Posterior cingulate gyrus (tissue), 11 donors: Measurements from ENCODE around the gene GALNT14.

ENCODE experiments used
- DNase-seq, 10 donors: peaks; one replicate each; pipeline versions ENCODE4 v3.0.0 to v3.0.0-alpha.2; 2020 to 2021; ENCODE audit warnings: mixed read lengths in 3 of 10
- intact Hi-C: fragments of 100-400 bp; cut with DNase I; formaldehyde crosslinking; loops from one replicate; pipeline ENCODE4 v1.15.1; 2023

GALNT14 gene

GRCh38 chr2:30871980-30872789 is 266.1 kb downstream of the GALNT14 start:
- peak in 2 of 10 donors; percentile 26 to 79 for DNase-seq
- intact Hi-C loops: no loop called here

DNA sequence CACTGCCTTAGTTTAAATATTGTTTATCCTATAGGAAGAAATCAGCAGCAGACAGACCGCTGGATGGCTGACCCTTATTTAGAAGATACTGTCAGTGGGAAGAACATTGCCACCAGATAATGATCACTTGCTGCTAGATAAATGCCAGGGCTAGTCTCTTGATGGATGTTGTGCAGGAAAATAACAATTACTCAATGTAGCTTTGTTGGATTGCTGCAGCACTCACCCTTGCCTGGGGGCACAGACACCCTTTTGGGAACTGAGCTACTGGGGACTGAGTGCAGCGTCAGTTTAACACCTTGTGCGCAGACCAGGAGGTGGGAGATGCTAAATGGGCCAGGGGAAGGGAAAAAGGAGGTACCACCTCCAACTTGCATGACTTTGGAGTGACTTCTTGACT is 266.8 kb downstream of the GALNT14 start:
- no peak for DNase-seq
- intact Hi-C loops: no loop called here

DNA sequence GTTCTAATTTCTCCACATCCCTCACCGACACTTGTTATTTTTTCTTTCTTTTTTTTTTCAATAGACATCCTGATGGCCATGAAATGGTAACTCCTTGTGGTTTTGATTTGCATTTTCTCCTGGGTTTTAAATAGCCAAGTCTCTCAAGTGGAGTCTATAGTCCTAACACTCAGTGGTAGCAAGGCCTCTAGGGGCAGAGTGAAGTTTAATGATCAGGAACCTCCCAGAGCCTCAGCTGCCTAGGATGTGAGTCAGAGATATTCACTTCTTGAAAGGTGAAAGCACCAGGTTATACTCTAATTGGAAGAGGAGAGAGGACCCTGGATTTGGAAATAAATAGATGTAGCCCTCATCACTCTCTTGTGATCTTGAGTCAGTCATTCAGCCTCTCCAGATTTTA is 268.3 kb downstream of the GALNT14 start:
- intact Hi-C loops: loop anchor here (10.0 kb wide), 1 partner anchor 305 kb away; no protein-coding TSS in a partner anchor
- no peak for DNase-seq

GRCh38 chr2:30867385-30867784 is 270.9 kb downstream of the GALNT14 start:
- no peak for DNase-seq
- intact Hi-C loops: loop anchor here (10.0 kb wide), 1 partner anchor 307 kb away; no protein-coding TSS in a partner anchor

GRCh38 chr2:30866974-30867373 is 271.3 kb downstream of the GALNT14 start:
- intact Hi-C loops: loop anchor here (10.0 kb wide), 1 partner anchor 308 kb away; no protein-coding TSS in a partner anchor
- no peak for DNase-seq

DNA sequence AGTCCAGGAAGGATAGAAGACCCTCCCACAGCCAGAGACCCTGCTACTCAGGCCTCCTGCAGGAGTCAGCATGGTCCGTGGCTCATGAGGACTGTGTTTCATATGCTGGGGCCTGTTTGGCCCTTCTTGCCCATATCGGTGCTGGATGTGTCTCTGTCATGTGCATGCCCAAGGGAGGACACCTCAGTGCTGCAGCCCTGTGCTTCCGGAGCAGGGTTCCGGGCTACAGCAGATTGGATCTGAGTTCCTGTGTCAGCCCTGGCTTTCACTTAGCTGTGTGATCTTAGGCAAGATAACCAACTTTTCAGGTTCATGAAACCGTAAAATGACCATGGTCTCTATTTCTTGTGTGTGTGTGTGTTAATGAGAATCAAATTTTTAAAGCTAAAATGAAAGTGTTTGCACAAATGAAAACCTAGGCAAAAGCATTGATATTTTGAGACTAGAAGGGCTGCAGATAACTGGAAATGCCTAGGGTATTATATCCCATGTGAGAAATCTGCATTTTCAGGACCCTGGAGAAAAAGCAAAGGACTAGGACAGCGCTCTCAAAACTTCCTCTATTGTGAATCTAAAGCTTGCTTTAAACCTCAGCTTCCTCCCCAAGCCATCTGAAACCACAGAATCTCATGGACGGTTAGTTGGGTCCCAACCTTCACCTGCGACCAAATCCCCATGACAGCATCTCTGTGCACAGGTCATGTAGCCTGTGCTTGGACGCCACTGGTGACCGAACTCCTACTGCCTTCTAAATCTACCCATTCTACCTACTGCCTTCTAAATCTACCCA is 272.2 kb downstream of the GALNT14 start:
- DNase-seq: peak in 1 of 10 donors; percentile 10
- intact Hi-C loops: loop anchor here (10.0 kb wide), 1 partner anchor 309 kb away; no protein-coding TSS in a partner anchor

DNA sequence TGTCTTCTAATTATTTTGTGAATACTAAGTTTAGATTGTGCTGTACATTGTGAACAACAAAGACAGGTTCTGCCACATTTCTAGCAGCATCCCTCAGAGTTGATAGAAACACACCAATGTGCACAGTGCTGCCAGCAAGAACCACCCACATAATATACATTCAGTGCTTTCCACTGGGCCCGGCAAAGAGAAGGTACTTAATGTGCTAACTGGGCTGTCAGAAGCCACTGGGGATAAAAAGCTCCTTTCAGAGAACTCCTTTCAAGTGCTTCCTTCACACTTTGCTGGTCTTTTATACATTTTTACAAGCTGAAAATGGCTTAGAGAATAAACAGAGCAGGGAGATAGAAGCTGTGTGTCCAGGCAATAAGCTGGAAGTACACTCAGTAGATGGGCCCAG is 273.0 kb downstream of the GALNT14 start:
- DNase-seq: peak in 4 of 10 donors; percentile 27 to 67 (median 48)
- intact Hi-C loops: loop anchor here (10.0 kb wide), 1 partner anchor 310 kb away; no protein-coding TSS in a partner anchor

DNA sequence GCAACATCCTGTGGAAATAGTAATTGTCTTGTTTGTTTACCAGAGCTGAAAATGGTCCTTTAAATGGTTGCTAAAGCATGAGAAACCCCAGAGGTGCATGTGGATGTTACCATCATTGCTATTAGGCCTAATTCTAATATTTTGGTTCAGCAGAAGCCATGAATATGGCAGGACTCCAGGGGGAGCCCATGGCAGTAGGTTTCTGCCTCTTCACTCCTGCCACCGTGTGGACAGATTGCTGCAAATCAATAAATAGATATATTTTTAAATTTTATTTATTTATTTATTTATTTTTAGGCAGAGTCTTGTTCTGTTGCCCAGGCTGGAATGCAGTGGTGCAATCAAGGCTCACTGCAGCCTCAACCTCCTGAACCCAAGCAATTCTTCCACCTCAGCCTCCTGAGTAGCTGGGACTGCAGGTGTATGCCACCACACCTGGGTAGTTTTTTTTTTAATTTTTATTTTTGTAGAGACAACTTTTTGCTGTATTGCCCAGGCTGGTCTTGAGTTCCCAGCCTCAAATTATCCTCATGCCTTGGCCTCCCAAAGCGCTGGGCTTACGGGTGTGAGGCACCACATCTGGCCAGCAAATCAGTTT is 276.1 kb downstream of the GALNT14 start:
- DNase-seq: peak in 8 of 10 donors; percentile 26 to 90 (median 64)
- intact Hi-C loops: loop anchor here (2.0 to 10.0 kb wide), 2 partner anchors 147 to 313 kb away; no protein-coding TSS in a partner anchor

DNA sequence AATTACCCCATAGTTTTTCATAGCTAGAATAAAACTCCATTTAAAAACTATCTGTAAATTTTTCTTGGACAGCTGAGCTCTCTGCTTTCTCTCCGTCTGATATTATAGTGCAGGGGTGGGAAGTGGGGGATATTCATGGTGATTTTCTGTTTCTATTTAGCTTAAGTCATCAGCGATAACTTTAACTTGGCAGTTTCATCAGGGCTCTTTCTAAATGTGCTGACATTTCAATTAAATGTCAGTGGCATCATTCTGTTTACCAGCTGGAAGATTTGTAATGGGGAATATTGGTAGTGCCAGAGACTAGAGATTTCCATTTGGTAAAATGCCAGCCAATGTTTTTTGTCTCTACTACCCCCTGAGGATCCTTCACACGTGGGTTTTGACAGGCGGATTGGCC is 277.5 kb downstream of the GALNT14 start:
- intact Hi-C loops: loop anchor here (10.0 kb wide), 1 partner anchor 314 kb away; no protein-coding TSS in a partner anchor

More for the DNA sequence above, 277.5 kb downstream of the GALNT14 start:
- no peak for DNase-seq
